GM18498 (cell line): Measurements from ENCODE around the gene AKR1C2.
"Not testable (repeated sequence)": the region's sequence is repeated elsewhere in the genome, so short reads cannot be mapped to it uniquely, and the experiment has no call there.

Source experiments
- ATAC-seq: cut with Tn5 transposase; IDR thresholded peaks from one replicate; pipeline ENCODE4 v1.9.1; 2021; ENCODE audit warnings: mild to moderate bottlenecking, moderate library complexity; ENCODE audit not compliant: unreplicated experiment

The AKR1C2 gene

DNA sequence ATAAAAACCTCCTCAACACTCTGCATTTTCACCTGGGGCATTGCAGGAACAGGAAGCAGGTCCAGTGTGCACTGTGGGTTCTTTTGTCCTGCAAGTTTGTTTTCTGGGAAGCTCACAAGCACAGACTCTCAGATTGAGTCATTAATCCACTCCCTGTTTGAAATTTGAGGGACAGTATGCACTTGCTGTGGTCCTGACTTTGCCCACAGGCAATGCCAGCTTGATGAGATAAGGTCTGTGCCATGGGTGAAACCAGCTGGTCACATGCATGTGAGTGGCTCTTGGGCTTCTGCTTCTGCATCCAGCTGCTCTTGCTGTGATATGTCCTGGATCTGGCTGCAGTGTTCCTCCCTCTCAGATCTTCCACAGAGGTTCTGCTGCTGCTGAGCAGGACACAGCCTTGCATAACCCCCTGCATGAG, 21.8 kb upstream of the AKR1C2 start:
- not testable (repeated sequence) for ATAC-seq

DNA sequence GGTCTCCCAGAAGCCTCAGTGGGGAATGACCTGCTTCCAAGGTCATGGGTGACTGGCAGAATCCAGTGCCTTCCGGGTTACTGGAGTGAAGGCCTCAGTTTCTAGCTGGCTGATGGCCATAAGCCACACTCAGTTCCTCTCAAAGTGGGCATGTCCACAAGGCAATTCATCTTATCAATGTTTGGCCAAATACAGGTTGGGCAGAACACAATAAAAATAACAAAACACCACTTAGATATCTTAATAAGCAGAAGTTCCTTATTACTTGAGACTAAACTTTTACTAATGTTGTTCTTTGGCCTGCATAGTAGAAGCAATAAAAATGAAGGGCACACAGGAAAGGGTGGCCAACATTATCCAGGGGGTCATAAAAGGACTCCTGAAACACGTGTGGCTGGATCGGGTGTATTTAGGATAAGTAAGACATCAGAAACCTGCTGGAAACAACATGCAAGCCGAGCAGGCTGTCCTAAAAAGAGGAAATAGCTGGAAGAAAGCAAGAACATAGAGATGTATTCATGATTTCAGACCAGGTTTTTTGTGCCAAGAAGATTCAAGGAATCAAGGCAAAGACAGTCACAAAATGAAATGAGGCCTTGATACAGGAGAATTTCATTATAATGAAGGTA, 19.6 kb upstream of the AKR1C2 start:
- ATAC-seq = no peak

DNA sequence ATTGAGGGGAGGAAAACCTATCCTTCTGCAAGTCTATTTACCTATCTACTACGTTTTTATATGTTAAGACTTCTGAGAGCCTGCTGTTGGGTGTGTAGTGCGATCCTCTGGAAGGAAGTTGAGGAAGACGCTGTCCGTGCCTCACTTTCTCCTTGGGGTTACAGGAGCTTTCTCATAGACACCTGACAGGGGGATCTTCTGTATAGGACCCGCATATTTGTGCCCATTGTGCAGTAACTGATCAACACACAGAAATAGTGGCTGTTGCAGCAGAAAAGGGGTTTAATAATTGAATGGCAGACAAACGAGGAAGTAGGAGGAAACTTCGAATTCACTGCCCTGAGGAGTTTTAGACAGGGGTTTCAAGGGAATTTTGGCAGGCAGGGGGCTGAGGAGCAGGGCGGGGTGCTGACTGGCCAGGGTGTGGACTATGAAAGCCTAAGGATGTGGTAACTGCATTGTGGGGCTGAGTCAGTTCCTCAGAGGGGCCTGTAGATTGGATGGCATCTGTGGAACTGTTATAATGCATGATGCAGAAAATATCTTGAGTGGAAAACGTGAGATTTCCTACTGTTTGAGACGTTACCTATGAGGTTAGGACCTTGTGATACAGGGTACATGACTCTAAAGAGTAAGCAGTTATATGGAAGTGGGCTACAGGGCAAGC, 18.1 kb upstream of the AKR1C2 start:
- not testable (repeated sequence) for ATAC-seq

DNA sequence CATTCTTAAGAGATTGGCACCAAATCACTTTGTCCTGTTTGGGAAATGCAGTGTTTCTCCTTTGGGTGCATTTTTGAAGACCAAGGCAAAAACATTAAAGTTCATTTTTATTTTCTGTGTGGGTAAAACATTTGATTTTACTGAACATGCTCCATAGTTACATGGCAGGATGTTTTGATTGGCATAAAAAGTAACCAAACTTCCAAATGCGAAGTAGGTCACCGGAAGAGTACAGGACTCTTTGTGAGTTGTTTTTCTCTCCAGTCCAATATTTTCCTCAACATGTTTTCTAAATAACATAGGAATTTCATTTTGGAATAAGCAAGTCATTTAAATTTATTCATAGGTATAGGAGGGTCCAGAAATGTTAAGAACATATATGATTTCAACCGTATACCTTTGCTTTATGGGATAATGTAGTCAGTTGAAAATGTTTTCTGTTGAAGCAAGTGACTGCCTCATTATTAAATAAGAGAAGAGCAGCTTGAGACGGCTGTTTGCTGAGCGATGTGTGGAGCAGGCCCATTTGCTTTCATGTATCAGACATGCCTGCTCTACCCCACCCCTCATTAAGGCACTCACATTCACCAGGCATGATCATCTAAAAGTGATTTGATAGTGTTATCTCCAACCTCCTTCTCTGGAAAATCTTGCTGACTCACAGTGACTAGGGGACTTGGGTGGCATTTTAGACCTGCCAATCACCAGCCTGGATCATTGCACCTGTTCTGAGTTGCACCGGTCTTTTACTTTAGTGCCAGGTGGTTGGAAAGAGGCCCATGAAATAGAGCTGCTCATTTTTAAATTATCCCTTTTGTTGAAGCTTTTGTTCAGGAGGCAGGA, 16.3 kb upstream of the AKR1C2 start:
- ATAC-seq = not testable (repeated sequence)

DNA sequence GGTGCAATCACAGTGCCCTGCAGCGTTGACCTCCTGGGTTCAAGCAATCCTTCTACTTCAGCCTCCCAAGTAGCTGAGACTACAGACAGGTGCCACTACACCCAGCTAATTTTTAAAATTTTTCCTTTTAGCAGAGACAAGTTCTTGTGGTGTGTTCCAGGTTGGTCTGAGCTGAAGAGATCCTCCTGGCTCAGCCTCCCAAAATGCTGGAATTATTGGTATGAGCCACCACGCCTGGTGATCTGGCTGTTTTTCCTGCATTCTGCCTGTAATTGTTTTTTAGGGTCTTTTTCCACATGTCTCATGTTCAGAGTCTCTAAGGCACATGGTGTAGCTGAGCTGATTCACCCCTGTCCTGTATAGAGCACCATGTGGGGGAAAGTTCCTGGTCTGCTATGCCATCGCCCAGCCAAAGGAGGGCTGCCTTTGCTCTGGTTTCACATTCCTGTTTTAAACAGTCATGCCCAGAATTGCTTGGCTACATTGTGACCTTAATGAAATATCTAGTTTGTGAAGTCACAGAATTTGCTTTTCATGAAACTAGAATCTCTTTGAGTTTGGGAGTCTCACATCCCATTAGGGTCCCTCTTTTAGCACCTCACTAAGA, 15.1 kb upstream of the AKR1C2 start:
- not testable (repeated sequence) for ATAC-seq

DNA sequence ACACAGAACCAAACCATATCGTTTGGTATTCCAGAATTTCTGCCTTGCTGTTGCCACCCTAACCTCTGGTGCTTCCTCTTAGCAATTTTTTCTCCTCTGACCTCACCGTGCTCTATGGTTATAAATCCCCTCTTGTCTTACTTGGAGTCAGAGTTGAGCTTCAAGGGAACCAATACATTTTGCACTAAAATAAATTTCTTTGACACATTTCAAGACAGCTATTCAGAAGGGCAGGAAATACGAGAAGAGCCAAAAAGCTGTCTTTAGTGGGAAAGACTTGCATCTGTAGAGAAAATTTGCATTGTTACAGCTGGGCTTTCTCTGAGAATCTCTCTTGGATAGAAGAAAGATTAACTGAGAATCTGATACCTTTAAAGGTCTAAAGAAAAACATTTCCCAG, 14.5 kb upstream of the AKR1C2 start:
- no peak for ATAC-seq

DNA sequence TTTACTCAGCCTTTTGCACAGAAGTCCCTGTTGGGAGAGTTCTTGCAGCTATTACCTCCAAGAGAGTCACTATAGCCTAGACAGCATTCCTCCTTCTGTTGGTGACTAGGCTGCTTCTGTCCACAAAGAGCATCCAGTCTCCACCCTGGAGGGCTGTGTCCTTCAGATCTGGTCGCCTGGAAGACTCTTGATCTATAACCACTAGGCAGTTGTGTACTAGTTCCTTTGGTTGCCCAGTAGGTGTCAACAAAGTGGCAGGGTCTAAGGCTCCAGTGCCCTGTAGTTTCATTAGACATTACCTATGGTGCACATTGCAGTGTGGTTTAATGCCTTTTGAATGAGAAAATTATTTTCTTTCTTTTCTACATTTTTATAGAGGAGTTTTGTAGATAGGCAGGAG, 11.3 kb upstream of the AKR1C2 start:
- ATAC-seq = no peak

DNA sequence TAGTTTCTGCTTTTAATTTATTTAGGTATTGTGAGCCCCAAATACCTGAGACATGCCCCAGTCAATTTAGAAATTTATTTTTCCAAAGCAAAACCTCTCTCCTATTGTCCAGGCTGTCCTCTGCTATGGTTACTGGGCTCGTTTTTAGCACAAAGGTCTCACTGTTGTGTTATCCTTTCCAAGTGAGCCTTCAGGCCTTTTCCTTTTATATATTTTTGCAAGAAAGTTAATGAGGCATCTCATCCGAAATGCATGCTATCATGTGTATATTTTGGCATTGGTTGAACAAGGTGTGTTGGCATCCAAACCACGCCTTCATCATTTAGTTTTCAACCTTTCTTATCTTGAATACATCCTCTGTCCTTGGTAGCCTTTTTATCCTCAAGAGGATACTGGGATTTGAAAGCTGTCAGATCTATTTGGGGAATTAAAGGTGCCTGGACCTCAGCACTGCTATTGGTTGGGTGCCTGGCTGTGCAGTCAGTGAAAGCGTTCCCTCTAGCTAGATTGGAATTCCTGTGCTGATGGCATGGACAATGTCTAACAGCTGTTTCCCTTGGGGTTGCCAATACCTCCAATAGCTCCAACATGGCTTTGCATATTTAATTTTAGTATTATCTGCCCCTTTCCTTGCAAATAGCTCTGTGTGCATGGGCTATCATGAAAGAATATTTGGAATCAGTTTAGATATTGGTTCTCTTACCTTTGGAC, 10.7 kb upstream of the AKR1C2 start:
- ATAC-seq = not testable (repeated sequence)

DNA sequence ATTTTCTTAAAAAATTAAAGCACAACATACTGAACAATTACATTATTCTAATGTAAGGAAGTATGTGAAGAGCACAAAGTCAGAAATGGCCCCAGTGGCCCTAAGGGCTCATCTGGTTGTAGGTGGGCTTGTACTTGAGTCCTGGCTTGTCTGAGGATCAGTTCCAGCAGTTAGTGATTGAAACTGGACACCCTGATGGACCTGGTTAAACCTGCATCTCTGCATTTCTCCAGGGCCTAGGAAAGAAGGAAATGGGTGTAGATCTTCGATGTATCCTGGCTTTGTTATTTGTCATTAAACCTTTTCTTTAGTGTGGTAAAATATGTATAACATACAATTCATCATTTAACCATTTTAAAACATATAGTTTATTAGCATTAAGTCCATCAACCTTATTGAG, 9.7 kb upstream of the AKR1C2 start:
- ATAC-seq = no peak

DNA sequence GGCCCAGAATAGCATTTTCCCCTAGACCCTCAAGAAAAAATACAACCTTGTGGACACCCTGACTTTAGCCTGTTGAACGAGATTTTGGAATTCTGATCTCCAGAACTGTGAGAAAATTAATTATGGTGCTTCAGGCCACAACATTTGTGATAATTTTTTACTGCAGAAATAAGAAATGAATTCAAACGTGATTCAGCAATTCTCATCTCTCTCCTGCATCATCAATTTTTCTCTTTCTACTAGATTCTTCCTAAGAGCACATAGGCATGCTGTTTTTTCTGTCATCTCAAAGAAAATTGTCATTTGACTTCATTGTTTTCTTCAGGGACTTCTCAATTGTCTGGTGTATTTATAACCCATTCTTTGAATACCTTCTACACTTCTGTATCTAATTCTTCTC, 8.9 kb upstream of the AKR1C2 start:
- ATAC-seq = no peak

DNA sequence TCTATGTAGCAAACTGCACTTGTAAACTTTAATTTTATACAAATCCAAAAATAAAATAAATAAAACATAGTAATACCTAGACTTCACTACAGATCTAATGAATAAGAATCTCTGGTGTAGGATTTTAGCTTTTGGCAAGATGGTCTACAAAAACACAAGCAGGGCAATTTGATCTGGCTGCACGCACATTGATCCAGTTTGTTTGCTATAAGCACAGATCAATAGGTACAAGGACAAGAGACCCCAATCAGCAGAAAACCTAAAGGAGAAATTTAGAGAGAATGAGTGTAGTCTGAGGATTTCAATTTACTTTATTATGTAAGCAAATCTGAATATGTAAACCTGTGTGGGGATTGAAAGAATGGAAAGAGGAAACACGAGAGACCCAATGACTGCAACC, 7.7 kb upstream of the AKR1C2 start:
- ATAC-seq = not testable (repeated sequence)

DNA sequence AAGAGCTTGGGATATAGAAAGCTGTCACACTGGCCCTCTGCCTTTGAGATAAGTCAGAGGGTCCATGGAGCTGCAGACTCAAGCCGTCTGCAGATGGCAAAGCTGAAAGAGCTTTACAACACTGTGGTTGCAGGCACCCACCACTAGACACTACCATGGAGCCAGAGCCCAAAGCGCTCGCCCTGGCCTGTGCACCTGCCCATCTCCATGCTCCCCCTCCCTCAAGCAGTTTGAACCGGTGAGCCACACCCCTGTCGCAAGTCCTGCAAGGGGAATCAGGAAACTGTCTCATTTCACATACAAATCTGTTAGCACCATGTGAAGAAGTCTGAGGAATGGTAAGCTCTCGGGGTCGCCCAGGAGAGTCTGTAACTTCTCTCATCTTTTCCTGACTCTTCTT, 6.4 kb upstream of the AKR1C2 start:
- ATAC-seq = not testable (repeated sequence)

DNA sequence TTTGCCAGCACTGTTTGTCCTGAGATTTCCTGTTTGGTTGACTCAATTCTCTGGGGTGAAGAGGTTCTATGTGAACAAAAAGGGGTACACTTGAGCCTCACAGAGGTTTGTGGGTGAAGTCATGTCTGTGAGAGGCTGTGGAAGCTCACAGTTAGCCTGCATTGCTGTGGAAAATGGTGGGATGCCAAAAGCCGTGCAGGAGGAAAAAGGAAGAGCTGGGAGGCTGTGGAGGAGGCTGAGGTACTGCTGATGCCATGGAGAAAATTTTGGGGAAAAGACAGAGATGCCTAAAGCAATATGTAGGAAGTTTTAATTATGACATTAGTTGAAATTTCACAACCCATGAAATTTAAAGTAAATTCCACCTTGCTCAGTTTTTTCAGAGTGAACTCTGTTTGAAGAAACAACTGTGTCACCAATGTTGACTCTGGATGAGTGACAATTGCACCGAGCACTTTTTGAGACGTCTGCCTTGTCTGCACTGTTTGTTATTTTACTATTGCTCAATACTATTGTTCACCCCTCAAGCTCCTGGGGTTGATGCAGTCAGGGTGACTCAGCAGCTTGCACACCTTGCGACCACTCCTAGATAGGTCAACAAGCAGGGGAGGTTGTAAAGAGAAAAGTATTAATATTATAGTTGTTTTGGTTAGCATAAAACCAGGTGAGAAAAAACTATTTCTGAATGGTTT, 5.3 kb upstream of the AKR1C2 start:
- not testable (repeated sequence) for ATAC-seq

DNA sequence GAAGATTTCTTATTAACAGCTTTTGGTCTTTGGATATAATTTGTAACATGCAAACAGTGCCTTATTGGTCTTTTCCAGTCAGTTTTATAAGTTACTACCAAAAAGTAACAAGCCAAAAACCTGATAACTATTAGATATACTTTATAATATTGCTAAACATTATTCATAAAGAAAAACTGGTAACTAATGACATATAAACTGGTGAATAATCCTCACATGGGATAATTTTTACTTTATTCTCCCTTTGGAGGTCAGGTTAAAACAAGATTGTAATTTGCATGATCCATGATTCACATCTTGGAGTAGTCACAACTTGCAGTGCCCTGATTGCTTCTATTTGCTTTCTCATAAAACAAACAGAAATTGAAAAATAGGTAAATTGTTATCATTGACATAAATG, 844 bp upstream of the AKR1C2 start:
- not testable (repeated sequence) for ATAC-seq

DNA sequence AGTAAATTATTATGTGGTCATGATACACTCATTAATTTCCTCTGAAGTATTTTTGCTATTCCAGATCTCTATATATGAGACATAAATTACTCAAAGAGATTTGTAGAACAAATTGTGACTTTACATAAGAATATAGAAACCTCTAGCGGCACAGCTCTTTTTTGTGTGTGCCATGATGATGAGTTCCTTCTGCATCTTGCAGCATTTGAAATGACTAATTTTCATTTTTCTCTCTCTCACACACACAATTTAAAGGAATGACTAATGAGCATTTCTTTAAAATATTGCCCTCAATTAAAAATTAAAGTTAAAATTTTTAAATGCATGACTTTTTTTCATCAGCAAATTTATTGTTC, 351 bp upstream of the AKR1C2 start:
- not testable (repeated sequence) for ATAC-seq

DNA sequence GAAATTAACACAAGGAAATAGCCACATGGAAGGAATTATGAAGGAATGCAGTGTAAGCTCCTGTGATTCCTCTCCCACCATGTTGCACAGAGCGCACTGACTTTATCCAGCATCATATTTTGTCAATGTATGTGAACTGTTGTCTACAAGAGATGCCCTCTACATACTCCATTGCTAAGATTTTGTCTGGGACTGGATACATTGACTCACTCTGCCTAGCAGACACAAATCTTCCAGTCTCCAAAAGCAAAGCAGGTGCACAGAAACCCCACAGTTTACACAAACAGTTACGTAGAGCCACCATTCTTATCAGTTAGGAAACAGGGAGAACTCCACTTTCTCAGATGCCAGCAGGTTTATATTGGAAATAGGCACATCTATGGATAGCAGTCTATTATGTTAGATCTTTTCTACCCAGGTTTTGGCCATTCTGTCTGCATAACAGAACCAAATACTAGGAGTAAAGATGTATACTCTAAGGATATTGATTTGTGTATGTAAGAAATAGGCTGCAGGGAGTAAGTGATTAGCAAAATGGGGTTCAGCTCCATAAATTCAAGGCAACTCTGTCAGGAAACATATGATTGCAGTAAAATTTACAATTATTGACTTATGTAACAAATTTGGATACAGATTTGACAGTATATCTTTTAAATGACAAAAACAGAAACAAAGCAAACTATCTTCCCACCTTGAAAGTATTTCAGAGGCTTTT, 1.5 kb downstream of the AKR1C2 start:
- no peak for ATAC-seq

DNA sequence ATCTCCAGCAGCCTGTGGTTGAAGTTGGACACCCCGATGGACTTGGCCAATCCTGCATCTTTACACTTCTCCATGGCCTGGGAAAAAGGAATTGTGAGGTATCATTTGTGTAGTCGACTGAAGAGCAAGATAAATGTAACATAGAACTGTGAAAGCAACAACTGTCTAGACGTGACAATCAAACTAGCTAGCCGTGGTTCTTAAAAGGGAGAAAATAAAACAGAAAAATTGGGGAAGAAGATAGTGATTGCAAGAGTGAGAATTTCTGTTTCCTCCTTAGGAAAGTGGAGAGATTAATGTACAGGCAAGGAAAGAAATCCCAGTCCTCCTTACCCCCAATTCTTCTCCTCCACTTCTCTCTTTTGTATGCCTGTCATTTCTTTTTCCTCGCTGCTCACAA, 5.0 kb downstream of the AKR1C2 start:
- no peak for ATAC-seq

DNA sequence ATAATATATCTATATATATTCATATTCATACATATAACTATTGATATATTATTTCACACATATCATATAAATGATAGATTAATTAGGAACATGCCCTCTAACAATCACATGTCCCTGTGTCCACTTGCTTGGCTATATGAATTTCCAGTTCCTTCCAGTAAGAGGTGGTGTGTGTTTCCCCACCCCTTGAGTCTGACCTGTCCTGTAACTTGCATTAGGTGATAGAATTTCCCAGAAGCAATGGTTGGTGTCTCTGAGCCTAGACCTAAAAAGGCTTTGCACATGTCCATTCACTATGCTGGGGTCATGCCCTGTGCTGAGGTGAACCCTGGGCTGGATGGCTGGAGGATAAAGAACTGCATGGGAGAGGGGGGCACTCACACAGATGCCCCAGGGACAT, 9.4 kb downstream of the AKR1C2 start:
- not testable (repeated sequence) for ATAC-seq

DNA sequence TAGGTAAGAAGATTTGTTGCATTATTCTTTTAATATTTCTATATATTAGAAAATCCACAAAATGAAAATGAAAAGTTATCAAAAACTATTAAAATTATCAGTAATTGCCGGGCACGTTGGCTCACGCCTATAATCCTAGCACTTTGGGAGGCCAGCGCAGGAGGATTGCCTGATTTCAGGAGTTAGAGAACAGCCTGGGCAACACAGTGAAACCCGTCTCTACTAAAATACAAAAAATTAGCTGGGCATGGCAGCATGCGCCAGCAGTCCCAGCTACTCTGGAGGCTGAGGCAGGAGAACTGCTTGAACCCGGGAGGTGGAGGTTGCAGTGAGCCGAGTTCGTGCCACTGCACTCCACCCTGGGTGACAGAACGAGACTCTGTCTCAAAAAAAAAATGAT, 11.1 kb downstream of the AKR1C2 start:
- not testable (repeated sequence) for ATAC-seq

DNA sequence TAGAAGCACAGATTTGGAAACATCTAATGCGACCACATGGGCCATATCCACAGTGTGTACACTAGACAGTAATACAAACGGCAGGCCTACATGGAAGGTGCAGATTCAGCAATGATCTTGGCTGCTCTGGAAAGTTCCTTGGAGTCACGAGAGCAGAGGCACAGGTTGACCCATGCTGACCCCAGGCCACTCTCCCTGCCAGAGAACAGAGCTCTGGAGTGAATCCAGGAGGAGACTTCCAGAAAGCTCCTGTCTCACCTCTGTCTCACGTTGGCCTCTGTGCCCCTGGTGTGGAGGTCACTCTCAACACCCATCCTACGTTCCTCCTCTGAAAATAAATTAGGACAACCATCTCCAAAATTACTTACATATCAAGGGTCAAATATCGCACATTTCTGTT, 12.2 kb downstream of the AKR1C2 start:
- not testable (repeated sequence) for ATAC-seq
